Fibroblast of lung (primary cell): ENCODE results near the gene MYO9A. TPM values are rescaled to one million over a fixed set of nuclear protein-coding genes. Genes with fewer than 3 reads are reported as not detected.

Experiments used
- DNase-seq, 2 donors: peaks; one replicate each; pipeline versions ENCODE4 v3.0.0 to v3.0.0-alpha.2; 2010; ENCODE audit warnings: low read depth in 2 of 2
- H2AFZ ChIP-seq: 2 replicates; pipeline ENCODE4 v1.5.1; 2012; ENCODE audit warnings: low read length, control low read depth, inconsistent platforms
- H3K27ac ChIP-seq: 2 replicates; pipeline ENCODE4 v1.5.1; 2011; ENCODE audit warnings: low read length, control low read depth; ENCODE audit not compliant: insufficient read depth
- H3K27me3 ChIP-seq: 2 replicates; pipeline ENCODE4 v1.5.1; 2011; ENCODE audit warnings: mild to moderate bottlenecking, low read length; ENCODE audit not compliant: control insufficient read depth, insufficient read depth
- H3K36me3 ChIP-seq: 2 replicates; pipeline ENCODE4 v1.5.1; 2011; ENCODE audit warnings: low read length; ENCODE audit not compliant: control insufficient read depth, insufficient read depth
- H3K4me1 ChIP-seq: 2 replicates; pipeline ENCODE4 v1.5.1; 2011; ENCODE audit warnings: low read length; ENCODE audit not compliant: control insufficient read depth, insufficient read depth; ENCODE audit errors: extremely low read depth
- H3K4me2 ChIP-seq: 2 replicates; pipeline ENCODE4 v1.5.1; 2011; ENCODE audit warnings: low read length, control low read depth; ENCODE audit not compliant: insufficient read depth; ENCODE audit errors: extremely low read depth
- H3K4me3 ChIP-seq, 4 experiments: fragments of 200-600 bp in 1 of 4; sonication (generic) in 1 of 4; replicated peaks in 1 of 4; 2 replicates each; pipeline ENCODE4 v1.5.1; 2011 to 2016; ENCODE audit warnings: low read length in 4 of 4, low read depth in 3 of 4, mild to moderate bottlenecking in 3 of 4, control low read depth in 2 of 4, inconsistent platforms in 1 of 4, mixed read lengths in 1 of 4; ENCODE audit not compliant: insufficient read depth in 1 of 4; ENCODE audit errors: control extremely low read depth in 1 of 4
- H3K79me2 ChIP-seq: 2 replicates; pipeline ENCODE4 v1.5.1; 2012; ENCODE audit warnings: mild to moderate bottlenecking, low read length, inconsistent platforms; ENCODE audit not compliant: control insufficient read depth, insufficient read depth
- H3K9ac ChIP-seq: 2 replicates; pipeline ENCODE4 v1.5.1; 2011; ENCODE audit warnings: mild to moderate bottlenecking, low read length, control low read depth; ENCODE audit not compliant: insufficient read depth
- H3K9me3 ChIP-seq: 2 replicates; pipeline ENCODE4 v1.5.1; 2012; ENCODE audit warnings: low read depth, low read length; ENCODE audit not compliant: control insufficient read depth, insufficient read depth
- H4K20me1 ChIP-seq: 2 replicates; pipeline ENCODE4 v1.5.1; 2011; ENCODE audit warnings: low read length; ENCODE audit not compliant: control insufficient read depth, insufficient read depth; ENCODE audit errors: extremely low read depth
- CTCF ChIP-seq, 2 donors: IDR thresholded peaks in 1 of 2; conservative IDR thresholded peaks in 1 of 2; 1 replicate in 1 of 2; 2 replicates in 1 of 2; pipeline ENCODE4 v1.5.1; 2011 to 2012; ENCODE audit warnings: low read length in 2 of 2, control low read depth in 1 of 2, inconsistent platforms in 1 of 2, low read depth in 1 of 2, mild to moderate bottlenecking in 1 of 2
- EZH2 ChIP-seq: IDR thresholded peaks from 2 replicates; pipeline ENCODE4 v1.5.1; 2012; ENCODE audit warnings: low read length, control low read depth, mild to moderate bottlenecking; ENCODE audit errors: missing control alignments
- polyA plus RNA-seq, 2 donors: library from polyadenylated mRNA; depleted of rRNA in 1 of 2; stranded (reverse) in 1 of 2; unstranded in 1 of 2; fragments of >200 nt; gene quantifications; 2 replicates each; pipeline ENCODE4 v1.2.1, GENCODE V29; 2011 to 2012; ENCODE audit warnings: missing spikeins in 1 of 2
- total RNA-seq: library from RNA; depleted of rRNA; stranded (reverse); fragments of >200 nt; gene quantifications from 2 replicates; pipeline ENCODE4 v1.2.1, GENCODE V29; 2014

MYO9A gene
- total and polyA plus RNA-seq, 2 donors (not counting 1 experiment from before 2014, with no cell fraction given): 12.8 to 48.6 TPM

- Histone ChIP-seq H2AFZ (no peak overlapping the region), H3K9ac (no peak overlapping the region), H4K20me1 (no peaks in the 10 kb centered on the region), H3K79me2 (no peaks in the 10 kb centered on the region), H3K4me1 (no peaks in the 10 kb centered on the region), H3K36me3 (no peaks in the 10 kb centered on the region), H3K9me3 (no peaks in the 10 kb centered on the region), H3K4me2 (no peak overlapping the region), H3K4me3 (no peak overlapping the region), H3K27ac (no peak overlapping the region), H3K27me3 (no peaks in the 10 kb centered on the region)
- no peak for TF ChIP-seq EZH2
- no peak for TF ChIP-seq CTCF (conservative IDR thresholded peaks at IDR 0.05 in 1 of 2, IDR thresholded peaks at IDR 0.05 in 1 of 2; ENCODE audit: low read depth in 1 of 2, low read length in 2 of 2)
- DNase-seq: no peak
These were observed 54.8 kb downstream of the MYO9A start for GRCh38 chr15:72063186-72063585.

- Histone ChIP-seq H3K36me3 (no peaks in the 10 kb centered on the region), H3K27ac (no peak overlapping the region), H3K9me3 (no peaks in the 10 kb centered on the region), H3K79me2 (no peaks in the 10 kb centered on the region), H4K20me1 (no peaks in the 10 kb centered on the region), H3K9ac (no peak overlapping the region), H3K27me3 (no peaks in the 10 kb centered on the region), H3K4me1 (no peaks in the 10 kb centered on the region), H3K4me3 (no peak overlapping the region), H2AFZ (no peak overlapping the region), H3K4me2 (no peak overlapping the region)
- DNase-seq: no peak
- TF ChIP-seq CTCF (conservative IDR thresholded peaks at IDR 0.05 in 1 of 2, IDR thresholded peaks at IDR 0.05 in 1 of 2; ENCODE audit: low read depth in 1 of 2, low read length in 2 of 2) (no peak), EZH2 (no peak)
These were observed 55.6 kb downstream of the MYO9A start for GRCh38 chr15:72062319-72062718.

GRCh38 chr15:72060687-72061250, 57.2 kb downstream of the MYO9A start:
- H3K9me3 ChIP-seq: no peaks in the 10 kb centered on the region
- no peaks in the 10 kb centered on the region for H3K79me2 ChIP-seq
- H3K36me3 ChIP-seq: no peaks in the 10 kb centered on the region
- H3K27ac ChIP-seq: no peak overlapping the region
- H4K20me1 ChIP-seq: no peaks in the 10 kb centered on the region
- no peak overlapping the region for H3K9ac ChIP-seq
- DNase-seq: no peak
- no peak overlapping the region for H3K4me2 ChIP-seq
- H3K4me3 ChIP-seq: no peak overlapping the region
- TF ChIP-seq EZH2: no peak
- TF ChIP-seq CTCF (conservative IDR thresholded peaks at IDR 0.05 in 1 of 2, IDR thresholded peaks at IDR 0.05 in 1 of 2; ENCODE audit: low read depth in 1 of 2, low read length in 2 of 2): no peak
- H2AFZ ChIP-seq: no peak overlapping the region
- H3K4me1 ChIP-seq: no peaks in the 10 kb centered on the region
- H3K27me3 ChIP-seq: no peaks in the 10 kb centered on the region
